Fibroblast of skin of right quadriceps (primary cell): ENCODE data around the gene ZNF780A.
"Not testable (repeated sequence)": the region's sequence is repeated elsewhere in the genome, so short reads cannot be mapped to it uniquely, and the experiment has no call there.

ENCODE experiments used
- DNase-seq: peaks from one replicate; pipeline ENCODE4 v3.0.0-alpha.2; 2013

ZNF780A gene

GRCh38 chr19:40090241-40091204 lies at the start of gene ZNF780A:
ZNF780A (minus strand) TSS chr19:40090943; CDS start chr19:40084753, 6,190 bp downstream.
- peak; percentile 60 for DNase-seq

- DNase-seq: peak; percentile 33
Measured at GRCh38 chr19:40139533-40140287, 49.0 kb upstream of the ZNF780A start.

DNA sequence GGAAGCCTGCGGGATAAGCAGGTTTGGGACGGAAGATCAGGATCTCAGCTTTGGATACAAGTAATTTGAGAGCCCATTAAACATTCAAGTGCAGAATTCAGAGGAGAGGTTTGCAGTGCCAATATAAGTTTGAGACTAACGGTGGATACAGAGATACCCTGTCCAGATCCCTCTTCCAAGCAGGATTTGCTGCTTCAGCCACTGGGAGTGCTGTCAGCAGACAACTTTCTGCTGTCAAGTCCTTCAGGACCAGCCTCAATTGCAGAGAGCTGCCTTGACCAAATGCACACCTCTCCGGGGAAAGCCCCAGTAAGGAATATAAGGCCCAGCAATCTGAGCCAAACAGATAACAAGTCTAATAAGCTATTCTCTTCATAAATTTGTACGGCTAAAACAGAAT lies 46.1 kb upstream of the ZNF780A start:
- DNase-seq: no peak

DNA sequence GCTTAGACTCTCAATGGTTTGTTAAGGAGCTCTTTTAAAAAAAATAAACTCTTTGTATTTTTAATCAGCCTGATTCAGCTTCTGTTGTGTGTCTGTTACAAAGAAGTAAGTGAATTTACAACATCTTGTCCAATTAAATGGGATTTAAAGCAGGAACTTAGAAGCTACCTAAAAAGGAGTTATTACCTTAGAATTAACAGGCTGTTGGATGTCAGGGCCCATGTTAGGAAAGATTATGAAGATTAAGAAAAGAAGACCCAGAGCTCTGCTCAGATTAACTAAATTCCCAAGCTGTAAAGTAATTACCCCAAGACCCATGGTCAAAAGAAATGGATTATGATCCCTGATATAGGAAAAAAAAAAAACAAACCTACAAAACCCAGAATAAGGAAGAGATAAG lies 44.1 kb upstream of the ZNF780A start:
- DNase-seq: no peak

DNA sequence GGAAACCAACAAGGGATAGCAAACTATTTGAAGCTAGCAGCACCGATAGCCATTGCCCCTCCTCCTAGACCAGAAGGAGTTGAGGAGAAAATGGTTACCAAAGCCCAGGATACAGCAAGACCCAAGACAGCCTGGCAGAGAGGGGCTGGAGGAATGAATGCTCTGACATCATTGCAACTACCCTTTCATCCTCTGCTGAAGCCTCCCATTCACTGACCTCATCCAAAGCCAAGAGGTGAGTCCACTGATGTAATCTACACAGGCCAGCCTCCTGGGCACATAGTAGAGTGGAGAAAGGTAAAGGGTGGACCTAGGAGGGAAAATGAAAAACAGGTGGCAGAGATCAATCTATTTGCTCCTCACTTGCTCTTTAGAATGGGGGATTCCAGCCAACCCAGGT lies 42.7 kb upstream of the ZNF780A start:
- no peak for DNase-seq

DNA sequence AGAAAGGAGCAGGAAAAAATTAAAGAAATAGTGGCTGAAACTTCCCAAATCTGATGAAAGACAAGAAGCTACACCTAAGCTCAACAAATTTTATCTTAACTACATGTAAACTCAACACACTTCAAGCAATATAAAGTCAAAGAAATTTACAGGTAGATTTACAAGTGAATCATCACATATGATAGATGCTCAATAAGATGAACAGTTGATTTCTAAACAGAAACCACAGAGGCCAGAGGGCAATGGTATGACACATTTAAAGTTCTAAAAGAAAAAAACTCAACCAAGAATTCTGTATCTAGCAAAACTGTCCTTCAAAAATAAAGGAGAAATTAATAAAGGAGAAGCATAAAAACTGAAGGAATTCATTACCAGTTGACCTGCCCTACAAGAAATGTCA lies 39.3 kb upstream of the ZNF780A start:
- DNase-seq: no peak

DNA sequence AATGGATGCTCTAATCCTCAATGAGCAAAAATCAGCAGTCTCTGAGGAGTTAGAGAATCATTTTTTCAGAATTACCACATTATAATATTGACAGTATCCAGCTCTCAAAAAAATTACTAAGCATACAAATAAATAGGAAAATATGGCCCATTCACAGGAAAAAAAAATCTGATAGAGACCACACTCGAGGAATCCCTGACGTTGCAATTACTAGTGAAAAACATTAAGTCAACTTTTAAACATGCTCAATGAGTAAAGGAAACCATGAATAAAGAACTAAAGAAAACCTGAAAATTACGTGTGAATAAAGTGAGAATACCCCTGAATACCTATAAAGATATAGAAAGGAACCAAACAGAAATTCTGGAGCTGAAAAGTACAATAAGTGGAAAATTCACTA lies 38.7 kb upstream of the ZNF780A start:
- DNase-seq: no peak

- DNase-seq: no peak
Measured at GRCh38 chr19:40128991-40129390, 38.2 kb upstream of the ZNF780A start.

DNA sequence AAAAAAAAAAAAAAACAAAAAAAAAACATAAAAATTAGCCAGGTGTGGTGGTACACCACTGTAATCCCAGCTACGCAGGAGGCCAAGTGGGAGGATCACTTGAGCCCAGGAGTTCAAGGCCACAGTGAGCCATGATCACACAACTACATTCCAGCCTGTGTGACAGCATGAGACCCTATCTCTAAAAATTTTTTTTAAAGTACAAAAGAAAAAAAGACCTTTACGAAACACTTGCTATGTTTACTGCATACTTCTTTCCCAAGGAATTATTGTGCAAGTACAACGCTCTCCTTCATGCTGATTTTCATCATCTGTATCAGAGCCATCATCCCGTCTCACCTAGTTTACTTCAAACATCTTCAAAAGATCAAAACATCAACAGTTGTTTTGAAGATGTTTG lies 28.6 kb upstream of the ZNF780A start:
- DNase-seq: no peak

DNA sequence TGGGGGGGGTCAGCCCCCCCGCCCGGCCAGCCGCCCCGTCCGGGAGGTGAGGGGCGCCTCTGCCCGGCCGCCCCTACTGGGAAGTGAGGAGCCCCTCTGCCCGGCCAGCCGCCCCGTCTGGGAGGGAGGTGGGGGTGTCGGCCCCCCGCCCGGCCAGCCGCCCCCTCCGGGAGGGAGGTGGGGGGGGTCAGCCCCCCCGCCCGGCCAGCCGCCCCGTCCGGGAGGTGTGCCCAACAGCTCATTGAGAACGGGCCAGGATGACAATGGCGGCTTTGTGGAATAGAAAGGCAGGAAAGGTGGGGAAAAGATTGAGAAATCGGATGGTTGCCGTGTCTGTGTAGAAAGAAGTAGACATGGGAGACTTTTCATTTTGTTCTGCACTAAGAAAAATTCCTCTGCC lies 27.9 kb upstream of the ZNF780A start:
- not testable (repeated sequence) for DNase-seq

DNA sequence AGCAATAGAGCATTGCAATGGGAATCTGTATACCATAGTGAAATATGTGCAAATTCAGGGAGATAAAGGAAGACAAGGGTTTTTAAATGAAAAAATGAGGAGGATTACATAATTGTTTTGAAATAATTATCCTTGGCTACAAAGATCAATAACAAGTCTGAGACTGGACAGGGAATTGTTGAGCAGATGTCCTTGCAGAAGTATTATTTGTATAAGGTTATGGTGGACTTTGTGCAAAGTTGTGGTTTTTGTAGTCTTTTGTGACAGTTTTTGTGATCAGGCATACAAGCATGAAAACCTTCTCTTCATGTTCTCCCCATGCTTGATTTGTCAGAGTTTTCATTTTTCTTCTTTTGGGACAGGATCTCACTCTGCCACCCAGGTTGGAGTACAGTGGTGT lies 25.3 kb upstream of the ZNF780A start:
- no peak for DNase-seq

DNA sequence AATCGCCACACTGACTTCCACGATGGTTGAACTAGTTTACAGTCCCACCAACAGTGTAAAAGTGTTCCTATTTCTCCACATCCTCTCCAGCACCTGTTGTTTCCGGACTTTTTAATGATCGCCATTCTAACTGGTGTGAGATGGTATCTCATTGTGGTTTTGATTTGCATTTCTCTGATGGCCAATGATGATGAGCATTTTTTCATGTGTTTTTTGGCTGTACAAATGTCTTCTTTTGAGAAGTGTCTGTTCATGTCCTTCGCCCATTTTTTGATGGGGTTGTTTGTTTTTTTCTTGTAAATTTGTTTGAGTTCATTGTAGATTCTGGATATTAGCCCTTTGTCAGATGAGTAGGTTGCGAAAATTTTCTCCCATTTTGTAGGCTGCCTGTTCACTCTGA lies 23.4 kb upstream of the ZNF780A start:
- DNase-seq: not testable (repeated sequence)

- DNase-seq: not testable (repeated sequence)
Measured at GRCh38 chr19:40112271-40112670, 21.5 kb upstream of the ZNF780A start.

- DNase-seq: no peak
Measured at GRCh38 chr19:40110570-40110969, 19.8 kb upstream of the ZNF780A start.

GRCh38 chr19:40104754-40105153 lies 14.0 kb upstream of the ZNF780A start:
- no peak for DNase-seq

- no peak for DNase-seq
Measured at GRCh38 chr19:40103600-40103999, 12.9 kb upstream of the ZNF780A start.

DNA sequence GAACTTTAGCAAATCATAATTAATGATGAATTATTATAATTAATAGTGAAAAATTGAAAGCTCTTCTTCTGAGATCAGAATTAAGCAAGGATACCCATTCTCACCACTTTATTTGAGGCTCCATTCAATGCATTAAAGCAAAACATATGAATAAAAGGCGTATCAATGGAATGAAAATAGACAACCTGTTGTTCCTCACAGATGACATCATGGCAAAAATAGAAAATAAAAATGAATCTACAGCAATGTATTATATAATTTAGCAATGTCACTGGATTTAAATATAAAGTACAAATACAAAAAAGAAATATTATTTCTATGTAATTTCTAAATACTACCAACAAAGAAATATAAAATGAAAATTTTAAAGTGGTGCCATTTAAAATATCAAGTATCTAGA lies 11.1 kb upstream of the ZNF780A start:
- DNase-seq: no peak

DNA sequence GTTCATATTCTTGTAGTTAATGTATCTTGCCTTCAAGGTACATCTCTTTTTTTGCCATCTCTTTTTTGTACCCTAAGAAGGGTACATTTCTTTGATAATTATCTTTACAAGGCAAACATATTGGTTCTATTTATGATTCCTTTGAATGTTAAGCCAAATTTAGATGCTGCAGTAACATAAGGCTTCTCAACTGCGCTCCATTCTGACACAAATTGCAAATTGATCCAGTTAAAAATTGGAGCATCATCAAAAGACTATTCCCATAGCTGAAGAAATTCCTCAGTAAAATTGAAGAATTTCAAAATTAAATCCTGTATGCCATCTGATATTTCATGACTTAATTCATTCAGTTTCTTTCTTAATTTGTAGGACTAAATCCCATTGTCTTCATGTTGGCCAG lies 2.7 kb upstream of the ZNF780A start:
- no peak for DNase-seq

DNA sequence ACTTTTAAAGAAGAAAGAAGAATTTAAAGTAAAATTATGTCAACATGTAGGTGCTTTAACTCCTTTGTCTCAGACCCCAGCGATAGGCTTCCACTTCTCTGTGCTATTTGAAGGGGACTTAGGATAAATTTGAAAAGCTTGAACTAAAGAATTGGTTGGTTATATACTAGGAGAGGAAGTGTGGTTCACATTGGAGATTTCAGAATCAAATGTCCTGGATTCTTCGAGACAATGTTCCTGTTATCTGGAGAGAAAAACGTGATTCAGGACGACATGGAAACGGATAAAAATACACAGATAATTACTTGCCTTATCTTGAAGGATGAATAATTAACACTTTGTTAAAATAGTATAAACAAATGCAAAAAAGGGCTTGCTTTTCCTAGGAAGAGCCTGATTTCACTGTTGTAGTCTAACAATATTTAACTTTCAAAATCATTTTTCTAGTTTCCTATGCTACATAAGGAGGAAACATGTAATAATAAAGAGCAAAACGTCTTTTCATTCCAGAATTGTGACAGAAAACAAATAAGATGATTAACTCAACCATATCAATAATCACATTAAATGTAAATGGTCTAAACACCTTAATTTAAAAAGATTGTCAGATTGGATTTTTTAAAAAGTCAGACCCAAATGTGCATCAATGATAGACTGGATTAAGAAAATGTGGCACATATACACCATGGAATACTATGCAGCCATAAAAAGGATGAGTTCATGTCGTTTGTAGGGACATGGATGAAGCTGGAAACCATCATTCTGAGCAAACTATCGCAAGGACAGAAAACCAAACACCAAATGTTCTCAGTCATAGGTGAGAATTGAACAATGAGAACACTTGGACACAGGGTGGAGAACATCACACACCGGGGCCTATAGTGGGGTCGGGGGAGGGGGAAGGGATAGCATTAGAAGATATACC lies 724 bp upstream of the ZNF780A start:
- DNase-seq: no peak

DNA sequence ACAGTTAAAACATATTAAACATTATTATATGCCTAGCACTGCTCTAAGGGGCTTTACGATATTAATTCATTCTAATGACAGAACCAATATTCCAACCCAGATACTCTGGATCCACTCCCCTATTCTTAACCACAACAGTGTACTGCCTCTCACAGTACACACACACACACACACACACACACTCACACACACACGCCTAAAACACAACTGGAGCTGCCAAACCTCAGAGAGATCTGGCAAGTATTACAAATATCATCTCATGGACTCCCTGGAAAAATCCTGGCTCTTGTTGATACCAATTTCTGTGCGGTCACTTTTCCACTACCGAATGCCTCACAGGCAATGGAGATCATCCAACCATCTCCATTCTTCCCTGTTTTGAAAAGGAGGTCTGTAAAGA lies 1.3 kb downstream of the ZNF780A start:
- DNase-seq: peak; percentile 10

GRCh38 chr19:40088299-40089047 lies 2.3 kb downstream of the ZNF780A start:
- DNase-seq: no peak

- no peak for DNase-seq
Measured at GRCh38 chr19:40084948-40085347, 5.8 kb downstream of the ZNF780A start.
